RWPE1 (cell line): ENCODE results near the gene OR2C3.
A peak's percentile ranks its signal among the peaks of the same experiment; 100 is the strongest.
"Not testable (repeated sequence)": the region's sequence is repeated elsewhere in the genome, so short reads cannot be mapped to it uniquely, and the experiment has no call there.

ENCODE experiments used
- CTCF ChIA-PET: fragments of 350-600 bp; sonication (Branson Sonifier 250); formaldehyde crosslinking; extraction: SDS; loops from one replicate; lab custom pipeline; 2021; lab: Yijun Ruan, JAX
- POLR2A ChIA-PET: fragments of 400-600 bp; formaldehyde crosslinking; extraction: SDS; loops from one replicate; lab custom pipeline; 2020; ENCODE audit warnings: antibody characterized with exemption; ENCODE audit not compliant: low non-redundant PET; lab: Yijun Ruan, JAX
- DNase-seq: peaks from one replicate; pipeline ENCODE4 v3.0.0; 2012; ENCODE audit warnings: low spot score
- H3K27ac ChIP-seq: fragments of 450-650 bp; 2 replicates; pipeline ENCODE4 v1.5.1; 2017
- TF ChIP-seq, protein P1 (sequence below): fragments of 450-650 bp; conservative IDR thresholded peaks from 2 replicates; pipeline ENCODE4 v1.5.1; 2017; ENCODE audit warnings: low read depth, mild to moderate bottlenecking

Gene OR2C3

DNA sequence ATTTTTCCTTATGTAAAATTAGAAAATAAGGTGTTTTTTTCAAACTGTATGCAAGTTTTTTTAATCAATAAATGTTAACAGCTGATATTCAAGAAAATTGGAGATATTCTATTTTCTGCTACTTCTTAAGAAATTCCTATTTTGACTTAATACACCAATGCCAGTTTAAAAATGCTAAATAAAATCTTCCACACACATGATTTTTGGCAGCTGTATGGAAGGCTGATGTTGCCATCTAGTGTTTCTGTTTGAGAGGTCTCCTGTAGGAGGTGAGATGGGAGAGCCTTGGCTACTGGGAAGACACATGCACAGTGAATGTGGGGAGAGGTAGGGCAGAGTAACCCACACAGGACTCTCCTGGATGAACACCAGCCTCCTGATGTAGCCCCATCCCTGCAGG lies 49.2 kb downstream of the OR2C3 start:
- peak; percentile 50 for DNase-seq
- CTCF ChIA-PET, result interaction anchor here (0.6 to 4.2 kb wide), 5 partner anchors 31 to 568 kb away, joined by 3 to 29 read pairs (median 6); no protein-coding TSS in a partner anchor
- H3K27ac ChIP-seq, result no peak overlapping the region
- POLR2A ChIA-PET, result no interaction called here
- TF ChIP-seq, protein P1, sequence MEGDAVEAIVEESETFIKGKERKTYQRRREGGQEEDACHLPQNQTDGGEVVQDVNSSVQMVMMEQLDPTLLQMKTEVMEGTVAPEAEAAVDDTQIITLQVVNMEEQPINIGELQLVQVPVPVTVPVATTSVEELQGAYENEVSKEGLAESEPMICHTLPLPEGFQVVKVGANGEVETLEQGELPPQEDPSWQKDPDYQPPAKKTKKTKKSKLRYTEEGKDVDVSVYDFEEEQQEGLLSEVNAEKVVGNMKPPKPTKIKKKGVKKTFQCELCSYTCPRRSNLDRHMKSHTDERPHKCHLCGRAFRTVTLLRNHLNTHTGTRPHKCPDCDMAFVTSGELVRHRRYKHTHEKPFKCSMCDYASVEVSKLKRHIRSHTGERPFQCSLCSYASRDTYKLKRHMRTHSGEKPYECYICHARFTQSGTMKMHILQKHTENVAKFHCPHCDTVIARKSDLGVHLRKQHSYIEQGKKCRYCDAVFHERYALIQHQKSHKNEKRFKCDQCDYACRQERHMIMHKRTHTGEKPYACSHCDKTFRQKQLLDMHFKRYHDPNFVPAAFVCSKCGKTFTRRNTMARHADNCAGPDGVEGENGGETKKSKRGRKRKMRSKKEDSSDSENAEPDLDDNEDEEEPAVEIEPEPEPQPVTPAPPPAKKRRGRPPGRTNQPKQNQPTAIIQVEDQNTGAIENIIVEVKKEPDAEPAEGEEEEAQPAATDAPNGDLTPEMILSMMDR, result peak; percentile 36

DNA sequence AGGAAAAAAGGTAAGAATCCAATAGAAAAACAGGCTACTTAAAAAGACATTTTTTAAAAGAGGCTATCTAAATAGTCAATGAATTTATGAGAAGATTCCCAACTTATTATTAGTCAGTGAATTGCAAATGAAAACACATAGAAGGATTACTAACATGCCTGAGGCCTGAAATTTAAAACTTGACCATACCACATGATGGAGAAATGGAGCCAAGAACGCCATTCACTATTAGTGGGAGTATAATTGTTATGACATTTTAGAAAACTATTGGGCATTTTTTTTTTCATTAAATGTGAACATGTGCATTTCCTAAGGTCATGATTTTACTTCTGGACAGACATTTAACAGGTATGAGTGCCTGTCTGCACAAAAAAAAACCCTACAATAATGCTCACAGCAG lies 53.5 kb downstream of the OR2C3 start:
- TF ChIP-seq, protein P1, result no peak
- CTCF ChIA-PET, result interaction anchor here (1.1 kb wide), 1 partner anchor 93 kb away, joined by 4 read pairs; no protein-coding TSS in a partner anchor
- peak; percentile 32 for DNase-seq
- POLR2A ChIA-PET, result no interaction called here
- no peak overlapping the region for H3K27ac ChIP-seq

DNA sequence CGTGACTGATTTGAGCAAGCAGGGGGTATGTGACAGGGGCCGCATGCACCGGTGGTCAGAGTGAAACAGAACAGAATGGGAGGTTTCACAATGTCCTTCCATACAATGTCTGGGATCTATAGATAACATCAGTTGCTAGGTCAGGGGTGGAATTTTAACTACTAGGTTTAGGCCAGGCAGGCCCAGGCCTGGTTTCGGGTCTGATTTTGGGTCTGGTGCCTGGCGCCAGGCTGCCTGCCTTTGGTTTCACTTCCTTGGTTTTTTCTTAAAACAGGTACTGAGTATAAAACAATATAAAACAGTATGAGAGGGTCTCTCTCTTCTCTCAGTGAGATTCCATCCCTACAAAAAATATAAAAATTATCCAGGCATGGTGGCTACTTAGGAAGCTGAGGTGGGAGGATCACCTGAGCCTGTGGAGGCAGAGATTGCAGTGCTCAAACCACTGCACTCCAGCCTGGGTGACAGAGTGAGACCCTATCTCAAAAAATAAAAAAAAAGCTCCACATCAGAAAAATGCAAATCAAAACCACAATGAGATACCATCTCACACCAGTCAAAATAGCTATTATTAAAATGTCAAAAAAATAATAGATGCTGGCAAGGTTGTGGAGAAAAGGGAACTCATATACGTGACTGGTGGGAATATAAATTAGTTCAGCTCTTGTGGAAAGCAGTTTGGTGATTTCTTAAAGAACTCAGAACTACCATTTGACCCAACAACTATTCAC lies 59.7 kb downstream of the OR2C3 start:
- H3K27ac ChIP-seq, DNase-seq, POLR2A ChIA-PET: not testable (repeated sequence)
- CTCF ChIA-PET, result interaction anchor here (0.6 to 1.0 kb wide), 2 partner anchors 19 to 87 kb away, joined by 3 to 6 read pairs; no protein-coding TSS in a partner anchor

DNA sequence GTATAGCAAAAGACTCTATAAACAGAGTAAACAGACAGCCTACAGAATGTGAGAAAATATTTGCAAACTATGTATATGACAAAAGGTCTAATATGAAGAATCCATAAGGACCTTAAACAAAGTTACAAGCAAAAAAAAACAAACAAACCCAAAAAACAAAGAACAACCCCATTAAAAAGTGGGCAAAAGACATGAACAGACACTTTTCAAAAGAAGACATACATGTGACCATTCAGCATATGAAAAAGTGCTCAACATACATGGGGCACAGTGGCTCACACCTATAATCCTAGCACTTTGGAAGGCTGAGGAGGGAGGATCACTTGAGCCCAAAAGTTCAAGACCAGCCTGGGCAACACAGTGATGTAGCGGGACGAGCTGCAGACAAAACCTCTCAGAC lies 60.4 kb downstream of the OR2C3 start:
- ChIA-PET CTCF (interaction anchor here (0.6 kb wide), 1 partner anchor 19 kb away, joined by 3 read pairs; no protein-coding TSS in a partner anchor), POLR2A (no interaction called here)
- no peak overlapping the region for H3K27ac ChIP-seq
- TF ChIP-seq, protein P1, result no peak
- no peak for DNase-seq
